Mucosa of descending colon (tissue), 3 donors: ENCODE results near the gene MAGEF1. TPM values are rescaled to one million over a fixed set of nuclear protein-coding genes. Genes with fewer than 3 reads are reported as not detected.
A peak's percentile ranks its signal among the peaks of the same experiment; 100 is the strongest.

Experiments
- ATAC-seq: fragments of 200-7000 bp; cut with Tn5 transposase; one replicate; pipeline ENCODE4 v1.9.1; 2020; ENCODE audit warnings: mild to moderate bottlenecking, moderate library complexity
- DNase-seq, 3 donors: peaks; one replicate each; pipeline ENCODE4 v3.0.0-alpha.2; 2020
- H3K36me3 ChIP-seq: fragments of 200-600 bp; one replicate; pipeline ENCODE4 v1.8.0; 2021; ENCODE audit warnings: low read depth, mild to moderate bottlenecking
- H3K4me1 ChIP-seq: fragments of 200-600 bp; one replicate; pipeline ENCODE4 v1.8.0; 2021; ENCODE audit warnings: low read depth, mild to moderate bottlenecking
- H3K4me3 ChIP-seq: fragments of 200-600 bp; one replicate; pipeline ENCODE4 v1.8.0; 2021; ENCODE audit warnings: mild to moderate bottlenecking
- H3K9me3 ChIP-seq: fragments of 200-600 bp; one replicate; pipeline ENCODE4 v1.8.0; 2021; ENCODE audit warnings: mild to moderate bottlenecking
- intact Hi-C, 2 donors: fragments of 100-400 bp; cut with DNase I in 1 of 2; cut with micrococcal nuclease in 1 of 2; formaldehyde crosslinking; loops; one replicate each; pipeline versions ENCODE4 v1.11.0 to v1.11.1; 2022; cut with DNase I, micrococcal nuclease
- total RNA-seq, 3 donors: library from RNA; stranded (reverse); fragmentation: NEBNext Ultra II Directional in 2 of 3; extraction: Animal tissue kit (Norgen Biotek cat#: 25700) in 2 of 3; gene quantifications; one replicate each; pipeline versions ENCODE4 v1.2.1 to v1.2.4, GENCODE V29; 2021 to 2023
- TF ChIP-seq, protein P1 (sequence below): fragments of 200-600 bp; IDR thresholded peaks from one replicate; pipeline ENCODE4 v1.8.0; 2022; ENCODE audit warnings: antibody characterized with exemption, mild to moderate bottlenecking
- donor health status: DM: no; HTN: no; CAD: no; lungs with moderate emphysema.
- donor health status: DM: no; HTN: no; CAD: no.
- donor health status: DM: no; HTN: yes; CAD: no.

Gene MAGEF1
- total RNA-seq, 3 donors from 2014 or later, result 17.3 to 30.2 (median 24.4) TPM

DNA sequence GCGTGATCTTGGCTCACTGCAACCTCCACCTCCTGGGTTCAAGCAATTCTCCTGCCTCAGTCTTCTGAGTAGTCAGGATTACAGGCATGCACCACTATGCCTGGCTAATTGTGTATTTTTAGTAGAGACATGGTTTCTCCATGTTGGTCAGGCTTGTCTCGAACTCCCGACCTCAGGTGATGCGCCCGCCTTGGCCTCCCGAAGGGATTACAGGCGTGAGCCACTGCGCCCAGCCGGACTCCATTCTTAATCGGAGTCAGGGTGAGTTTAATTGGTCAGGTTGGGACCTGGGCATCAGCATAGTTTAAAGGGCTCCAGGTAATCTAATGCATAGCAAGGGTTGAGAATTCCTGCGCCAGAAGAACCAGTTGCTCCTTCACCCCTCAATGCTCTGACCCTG lies 29.2 kb downstream of the MAGEF1 start:
- peak in 1 of 3 donors; percentile 8 for DNase-seq
- Histone ChIP-seq H3K4me3 (no peak overlapping the region), H3K36me3 (no peaks in the 10 kb centered on the region), H3K4me1 (peaks cover 5% of the 10 kb centered on the region), H3K9me3 (no peaks in the 10 kb centered on the region)
- no peak for ATAC-seq
- intact Hi-C loops, result no loop called here
- TF ChIP-seq, protein P1, sequence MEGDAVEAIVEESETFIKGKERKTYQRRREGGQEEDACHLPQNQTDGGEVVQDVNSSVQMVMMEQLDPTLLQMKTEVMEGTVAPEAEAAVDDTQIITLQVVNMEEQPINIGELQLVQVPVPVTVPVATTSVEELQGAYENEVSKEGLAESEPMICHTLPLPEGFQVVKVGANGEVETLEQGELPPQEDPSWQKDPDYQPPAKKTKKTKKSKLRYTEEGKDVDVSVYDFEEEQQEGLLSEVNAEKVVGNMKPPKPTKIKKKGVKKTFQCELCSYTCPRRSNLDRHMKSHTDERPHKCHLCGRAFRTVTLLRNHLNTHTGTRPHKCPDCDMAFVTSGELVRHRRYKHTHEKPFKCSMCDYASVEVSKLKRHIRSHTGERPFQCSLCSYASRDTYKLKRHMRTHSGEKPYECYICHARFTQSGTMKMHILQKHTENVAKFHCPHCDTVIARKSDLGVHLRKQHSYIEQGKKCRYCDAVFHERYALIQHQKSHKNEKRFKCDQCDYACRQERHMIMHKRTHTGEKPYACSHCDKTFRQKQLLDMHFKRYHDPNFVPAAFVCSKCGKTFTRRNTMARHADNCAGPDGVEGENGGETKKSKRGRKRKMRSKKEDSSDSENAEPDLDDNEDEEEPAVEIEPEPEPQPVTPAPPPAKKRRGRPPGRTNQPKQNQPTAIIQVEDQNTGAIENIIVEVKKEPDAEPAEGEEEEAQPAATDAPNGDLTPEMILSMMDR, result no peak

DNA sequence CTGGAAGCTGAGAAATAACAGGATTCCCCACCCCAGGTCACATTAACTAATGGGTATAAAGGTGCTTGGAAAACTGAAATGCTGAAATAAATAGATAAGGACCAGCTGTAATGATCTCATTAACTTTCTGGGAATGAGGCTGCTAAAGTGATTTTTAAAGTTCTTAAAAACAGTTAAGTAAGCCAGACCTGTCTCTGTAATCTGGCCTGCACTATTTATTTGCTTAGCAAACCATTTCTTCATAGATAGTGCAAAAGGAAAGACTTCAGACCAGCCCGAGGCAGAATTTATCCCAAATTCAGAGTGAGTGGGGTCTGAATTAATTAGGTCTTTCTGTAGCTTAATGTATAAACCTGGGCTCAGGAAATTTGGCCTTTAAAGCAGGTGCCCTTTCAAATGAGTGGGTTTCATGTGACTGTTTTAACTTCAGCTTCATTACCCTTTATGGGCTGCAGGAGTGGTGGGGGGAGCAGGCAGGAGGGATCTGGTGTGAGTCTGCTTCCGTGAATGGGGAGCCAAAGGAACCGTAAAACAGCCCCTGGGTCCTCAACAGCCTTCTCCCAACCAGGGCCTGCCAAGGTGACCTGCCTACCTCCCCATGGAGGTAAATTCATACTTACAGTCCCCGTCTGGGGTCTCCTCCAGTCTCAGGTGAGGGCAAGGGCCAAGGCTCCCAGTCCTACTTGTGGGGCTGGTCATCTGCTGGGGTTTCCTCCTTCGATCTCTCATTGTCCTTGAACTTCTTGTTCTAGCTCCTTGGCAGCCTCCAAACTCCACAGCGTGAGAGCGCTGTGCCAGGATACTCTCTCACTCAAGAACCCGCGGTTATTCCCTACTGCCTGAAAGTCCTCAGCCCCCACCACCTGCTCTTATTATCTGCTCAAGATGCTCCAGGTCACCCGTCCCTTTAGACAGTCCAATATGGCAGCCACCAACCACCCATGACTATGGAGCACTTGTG lies 31.2 kb downstream of the MAGEF1 start:
- no peak for ATAC-seq
- peak in 1 of 3 donors; percentile 6 for DNase-seq
- TF ChIP-seq, protein P1, result no peak
- Histone ChIP-seq H3K4me3 (no peak overlapping the region), H3K36me3 (no peaks in the 10 kb centered on the region), H3K4me1 (no peaks in the 10 kb centered on the region), H3K9me3 (no peaks in the 10 kb centered on the region)
- intact Hi-C loops, result no loop called here

DNA sequence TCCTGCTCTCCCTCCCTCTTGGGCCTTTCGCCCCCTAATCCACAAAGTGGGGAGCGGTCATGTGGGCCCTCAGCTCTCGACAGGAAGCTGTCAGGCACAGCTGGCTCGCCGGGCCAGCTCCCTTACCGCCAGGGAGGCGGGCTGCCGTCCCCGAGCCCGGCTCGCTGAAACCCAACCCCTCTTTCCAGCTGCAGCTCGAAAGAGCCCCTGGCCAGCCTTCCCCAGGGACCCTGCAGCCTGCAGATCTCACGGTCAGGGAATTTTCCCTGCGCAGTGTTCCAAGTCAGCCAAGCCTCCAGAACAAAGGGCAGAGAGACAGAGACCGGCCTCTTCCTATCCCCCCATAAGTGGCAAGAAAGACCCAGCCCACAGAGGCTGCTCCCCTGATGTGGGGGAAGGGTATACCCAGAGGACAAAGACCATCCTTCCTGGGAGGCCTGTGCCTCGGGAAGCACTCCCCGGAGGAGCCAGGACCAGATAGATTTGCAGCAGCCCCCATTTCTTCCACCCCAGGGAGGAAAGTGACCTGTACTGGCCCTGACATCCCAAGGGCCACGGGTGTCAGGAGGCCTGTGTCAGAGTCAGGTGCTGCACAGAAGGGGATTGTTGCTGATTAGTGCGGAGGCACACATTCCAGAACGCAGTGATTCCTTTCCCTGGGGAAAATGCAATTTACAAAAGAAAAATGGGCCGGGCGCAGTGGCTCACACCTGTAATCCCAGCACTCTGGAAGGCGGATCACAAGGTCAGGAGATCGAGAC lies 32.6 kb downstream of the MAGEF1 start:
- no peaks in the 10 kb centered on the region for H3K4me1 ChIP-seq
- DNase-seq (no peak), ATAC-seq (peak; percentile 10)
- TF ChIP-seq, protein P1, result no peak
- intact Hi-C loops, result no loop called here
- H3K36me3 ChIP-seq, result no peaks in the 10 kb centered on the region
- no peaks in the 10 kb centered on the region for H3K9me3 ChIP-seq
- H3K4me3 ChIP-seq, result no peak overlapping the region

- Histone ChIP-seq H3K4me3 (no peak overlapping the region), H3K36me3 (no peaks in the 10 kb centered on the region), H3K4me1 (no peaks in the 10 kb centered on the region), H3K9me3 (no peaks in the 10 kb centered on the region)
- intact Hi-C loops, result no loop called here
- TF ChIP-seq, protein P1, result no peak
- ATAC-seq, result peak; percentile 19
- DNase-seq, result no peak
Observed at GRCh38 chr3:184678317-184679055, 33.4 kb downstream of the MAGEF1 start.
